Rectal smooth muscle tissue (tissue), 1 donor: ENCODE measurements around the gene SRRT.
A peak's percentile ranks its signal among the peaks of the same experiment; 100 is the strongest.

ENCODE experiments used
- H3K27ac ChIP-seq: one replicate; pipeline ENCODE4 v1.7.0; 2013; ENCODE audit warnings: low read depth, low read length, inconsistent platforms
- H3K27me3 ChIP-seq: one replicate; pipeline ENCODE4 v1.7.0; 2013; ENCODE audit warnings: low read length; ENCODE audit not compliant: control insufficient read depth, insufficient read depth
- H3K36me3 ChIP-seq: one replicate; pipeline ENCODE4 v1.7.0; 2013; ENCODE audit warnings: low read length; ENCODE audit not compliant: control insufficient read depth, insufficient read depth
- H3K4me1 ChIP-seq: one replicate; pipeline ENCODE4 v1.7.0; 2013; ENCODE audit warnings: low read length; ENCODE audit not compliant: control insufficient read depth, insufficient read depth
- H3K4me3 ChIP-seq: one replicate; pipeline ENCODE4 v1.7.0; 2013; ENCODE audit warnings: low read length
- H3K9ac ChIP-seq: one replicate; pipeline ENCODE4 v1.7.0; 2013; ENCODE audit warnings: low read length

The SRRT gene

GRCh38 chr7:100861616-100861985 is 13.3 kb upstream of the SRRT start:
- no peak overlapping the region for H3K27ac ChIP-seq
- no peak overlapping the region for H3K4me3 ChIP-seq
- peaks cover 4% of the 10 kb centered on the region for H3K4me1 ChIP-seq
- H3K36me3 ChIP-seq = peaks cover 20% of the 10 kb centered on the region
- no peaks in the 10 kb centered on the region for H3K27me3 ChIP-seq
- no peak overlapping the region for H3K9ac ChIP-seq

GRCh38 chr7:100863406-100863950 is 11.4 kb upstream of the SRRT start:
- H3K27ac ChIP-seq = no peak overlapping the region
- H3K4me1 ChIP-seq = peaks cover 10% of the 10 kb centered on the region
- peaks cover 20% of the 10 kb centered on the region for H3K36me3 ChIP-seq
- H3K27me3 ChIP-seq = no peaks in the 10 kb centered on the region
- no peak overlapping the region for H3K9ac ChIP-seq
- no peak overlapping the region for H3K4me3 ChIP-seq

- Histone ChIP-seq H3K36me3 (peaks cover 20% of the 10 kb centered on the region), H3K9ac (no peak overlapping the region), H3K27ac (no peak overlapping the region), H3K27me3 (no peaks in the 10 kb centered on the region), H3K4me3 (no peak overlapping the region), H3K4me1 (peaks cover 14% of the 10 kb centered on the region)
Measured at GRCh38 chr7:100864263-100864845, 10.5 kb upstream of the SRRT start.

GRCh38 chr7:100865372-100865911 is 9.5 kb upstream of the SRRT start:
- no peaks in the 10 kb centered on the region for H3K27me3 ChIP-seq
- peaks cover 13% of the 10 kb centered on the region for H3K36me3 ChIP-seq
- no peak overlapping the region for H3K9ac ChIP-seq
- peak overlapping the region; percentile 97 for H3K27ac ChIP-seq
- peak overlapping the region; percentile 79 for H3K4me3 ChIP-seq
- H3K4me1 ChIP-seq = peaks cover 14% of the 10 kb centered on the region

GRCh38 chr7:100865938-100866728 is 8.8 kb upstream of the SRRT start:
- H3K27ac ChIP-seq = peak overlapping the region; percentile 97
- H3K36me3 ChIP-seq = peaks cover 8% of the 10 kb centered on the region
- peak overlapping the region; percentile 76 for H3K9ac ChIP-seq
- H3K27me3 ChIP-seq = no peaks in the 10 kb centered on the region
- peaks cover 14% of the 10 kb centered on the region for H3K4me1 ChIP-seq
- peak overlapping the region; percentile 79 for H3K4me3 ChIP-seq

- H3K36me3 ChIP-seq = peaks cover 11% of the 10 kb centered on the region
- H3K4me1 ChIP-seq = peaks cover 14% of the 10 kb centered on the region
Measured at GRCh38 chr7:100866729-100867039, 8.2 kb upstream of the SRRT start.

GRCh38 chr7:100867040-100867775 is 7.7 kb upstream of the SRRT start, which contains the start of gene TRIP6:
TSS of gene TRIP6 (plus strand) at chr7:100867387. CDS start at chr7:100867498, 111 bp downstream.
- no peaks in the 10 kb centered on the region for H3K27me3 ChIP-seq
- peak within 1 kb of the TSS; percentile 79 for H3K4me3 ChIP-seq
- peaks cover 14% of the 10 kb centered on the region for H3K4me1 ChIP-seq
- peak within 1 kb of the TSS; percentile 97 for H3K27ac ChIP-seq
- peaks cover 12% of the 10 kb centered on the region for H3K36me3 ChIP-seq
- H3K9ac ChIP-seq = peak within 1 kb of the TSS; percentile 76

More at GRCh38 chr7:100866729-100867039, 8.2 kb upstream of the SRRT start:
- H3K27ac ChIP-seq = peak overlapping the region; percentile 97
- H3K27me3 ChIP-seq = no peaks in the 10 kb centered on the region
- peak overlapping the region; percentile 76 for H3K9ac ChIP-seq
- peak overlapping the region; percentile 79 for H3K4me3 ChIP-seq

- Histone ChIP-seq H3K9ac (peak overlapping the region; percentile 76), H3K27ac (peak overlapping the region; percentile 97), H3K27me3 (no peaks in the 10 kb centered on the region), H3K4me3 (peak overlapping the region; percentile 79), H3K4me1 (peaks cover 14% of the 10 kb centered on the region), H3K36me3 (peaks cover 12% of the 10 kb centered on the region)
Measured at GRCh38 chr7:100867776-100868485, 7.0 kb upstream of the SRRT start.

- H3K27me3 ChIP-seq = no peaks in the 10 kb centered on the region
- no peak overlapping the region for H3K9ac ChIP-seq
- H3K4me1 ChIP-seq = peaks cover 15% of the 10 kb centered on the region
- H3K36me3 ChIP-seq = peaks cover 11% of the 10 kb centered on the region
- H3K4me3 ChIP-seq = peak overlapping the region; percentile 81
- H3K27ac ChIP-seq = peak overlapping the region; percentile 96
Measured at GRCh38 chr7:100873599-100874299, 1.2 kb upstream of the SRRT start.

- Histone ChIP-seq H3K9ac (peak overlapping the region; percentile 69), H3K36me3 (peaks cover 11% of the 10 kb centered on the region), H3K4me1 (peaks cover 14% of the 10 kb centered on the region), H3K27ac (peak overlapping the region; percentile 96), H3K27me3 (no peaks in the 10 kb centered on the region), H3K4me3 (peak overlapping the region; percentile 81)
Measured at GRCh38 chr7:100874300-100874576, 665 bp upstream of the SRRT start.

GRCh38 chr7:100875356-100875751 is 451 bp downstream of the SRRT start:
- Histone ChIP-seq H3K9ac (peak overlapping the region; percentile 51), H3K27ac (peak overlapping the region; percentile 96), H3K36me3 (peaks cover 11% of the 10 kb centered on the region), H3K4me3 (peak overlapping the region; percentile 89), H3K4me1 (peaks cover 14% of the 10 kb centered on the region), H3K27me3 (no peaks in the 10 kb centered on the region)
